BLaER1 treated with 17β-estradiol and CSF1 and Interleukin-3, amounts not matched to agents 10 nM and 100 nM (cell line): ENCODE measurements around the gene ORMDL1.

ENCODE experiments used
- H3K27ac ChIP-seq, 11 experiments: shearing (Covaris generic); formaldehyde crosslinking; 2 replicates each; pipeline ENCODE4 v1.8.1; 2022
- H3K27me3 ChIP-seq, 11 experiments: shearing (Covaris generic); formaldehyde crosslinking; 2 replicates each; pipeline ENCODE4 v1.8.1; 2022
- H3K36me3 ChIP-seq, 11 experiments: shearing (Covaris generic); formaldehyde crosslinking; 2 replicates each; pipeline ENCODE4 v1.8.1; 2022
- H3K4me1 ChIP-seq, 10 experiments: shearing (Covaris generic); formaldehyde crosslinking; 2 replicates each; pipeline ENCODE4 v1.8.1; 2022
- H3K4me2 ChIP-seq, 11 experiments: shearing (Covaris generic); formaldehyde crosslinking; 2 replicates each; pipeline ENCODE4 v1.8.1; 2022
- H3K4me3 ChIP-seq, 10 experiments: shearing (Covaris generic); formaldehyde crosslinking; 2 replicates each; pipeline ENCODE4 v1.8.1; 2022
- H3K9ac ChIP-seq, 11 experiments: shearing (Covaris generic); formaldehyde crosslinking; 2 replicates each; pipeline ENCODE4 v1.8.1; 2022
- H3K9me3 ChIP-seq, 11 experiments: shearing (Covaris generic); formaldehyde crosslinking; replicated peaks in 1 of 11; 2 replicates each; pipeline ENCODE4 v1.8.1; 2022
- H4K20me1 ChIP-seq, 11 experiments: shearing (Covaris generic); formaldehyde crosslinking; 2 replicates each; pipeline ENCODE4 v1.8.1; 2022
- Cebpa-rat ChIP-seq, 11 experiments: shearing (Covaris generic); IDR thresholded peaks; 2 replicates each; pipeline ENCODE4 v1.8.1; 2022

ORMDL1 gene

DNA sequence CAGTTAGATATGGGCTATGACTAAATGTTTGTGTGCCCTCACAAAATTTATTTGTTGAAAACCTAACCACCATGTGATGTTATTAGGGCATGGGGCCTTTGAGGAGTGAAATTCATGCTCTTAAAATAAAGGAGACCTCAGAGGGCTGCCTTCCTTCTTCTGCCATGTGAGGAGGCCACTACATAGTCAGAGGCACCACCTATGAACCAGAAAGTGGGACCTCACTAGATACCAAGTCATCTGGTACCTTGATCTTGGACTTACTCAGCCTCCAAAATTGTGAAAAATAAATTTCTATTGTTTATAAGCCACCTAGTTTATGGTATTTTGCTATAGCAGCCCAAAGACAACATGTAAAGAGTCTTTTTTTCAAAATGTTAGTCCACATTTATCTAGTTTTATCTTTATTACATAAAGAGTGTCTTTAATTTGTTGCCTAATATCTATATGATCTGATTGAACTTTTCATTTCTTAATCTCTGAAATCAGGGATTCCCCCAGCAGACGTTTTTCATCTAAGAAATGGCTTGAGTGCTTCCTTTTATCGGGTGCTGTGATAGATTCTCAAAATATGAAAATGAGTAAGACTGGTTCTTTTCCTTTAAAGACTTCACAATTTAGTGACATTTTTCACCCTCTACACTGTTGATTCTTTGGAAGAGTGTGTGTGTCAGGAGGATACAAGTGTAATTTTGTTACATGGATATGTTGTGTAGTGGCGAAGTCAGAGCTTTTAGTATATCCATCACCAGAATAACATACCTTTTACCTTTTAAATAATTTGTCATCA lies 34.3 kb upstream of the ORMDL1 start:
- TF ChIP-seq Cebpa-rat (IDR thresholded peaks at IDR 0.05), result no peak
- H3K9ac ChIP-seq, result no peak overlapping the region
- no peak overlapping the region for H3K27ac ChIP-seq

DNA sequence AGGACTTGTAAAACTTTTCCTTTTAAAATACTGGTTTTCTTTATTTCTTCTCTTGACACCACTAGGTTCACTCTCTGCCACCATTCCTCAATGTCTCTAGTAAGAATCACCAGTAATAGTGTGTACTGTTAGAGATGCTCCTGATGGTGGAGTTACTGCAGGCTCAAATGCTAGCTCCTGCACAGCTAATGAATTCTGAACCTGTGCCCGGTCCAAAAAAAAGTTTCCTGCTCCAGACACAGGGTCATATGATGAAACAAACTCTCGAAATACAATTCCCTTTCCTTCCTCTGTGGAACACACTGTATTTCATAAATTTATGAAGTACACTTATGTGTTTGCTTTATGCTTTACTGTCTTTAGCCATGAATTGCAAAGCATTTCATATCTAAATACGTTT lies 19.3 kb upstream of the ORMDL1 start:
- peaks cover 43 to 96% (median 69%) of the 10 kb centered on the region in 11 experiments for H3K36me3 ChIP-seq
- no peak overlapping the region for H3K4me2 ChIP-seq
- H3K27ac ChIP-seq, result no peak overlapping the region
- no peak for TF ChIP-seq Cebpa-rat (IDR thresholded peaks at IDR 0.05)
- H3K9me3 ChIP-seq, result no peaks in the 10 kb centered on the region
- no peak overlapping the region for H3K4me3 ChIP-seq
- peaks cover 0 to 2% (median 0%) of the 10 kb centered on the region in 11 experiments; a peak in 7 of 22 replicates for H4K20me1 ChIP-seq
- no peaks in the 10 kb centered on the region for H3K27me3 ChIP-seq
- H3K9ac ChIP-seq, result no peak overlapping the region
- peaks cover 0 to 3% (median 0%) of the 10 kb centered on the region in 10 experiments; a peak in 1 of 20 replicates for H3K4me1 ChIP-seq

More for the DNA sequence above, 34.3 kb upstream of the ORMDL1 start:
- H3K27me3 ChIP-seq, result no peaks in the 10 kb centered on the region
- no peaks in the 10 kb centered on the region for H3K4me1 ChIP-seq
- H4K20me1 ChIP-seq, result peaks cover 0 to 3% (median 0%) of the 10 kb centered on the region in 11 experiments; a peak in 1 of 22 replicates
- H3K4me2 ChIP-seq, result no peak overlapping the region
- H3K4me3 ChIP-seq, result no peak overlapping the region
- peaks cover 0 to 14% (median 0%) of the 10 kb centered on the region in 11 experiments; a peak in 5 of 22 replicates for H3K9me3 ChIP-seq
- peaks cover 53 to 88% (median 69%) of the 10 kb centered on the region in 11 experiments for H3K36me3 ChIP-seq

DNA sequence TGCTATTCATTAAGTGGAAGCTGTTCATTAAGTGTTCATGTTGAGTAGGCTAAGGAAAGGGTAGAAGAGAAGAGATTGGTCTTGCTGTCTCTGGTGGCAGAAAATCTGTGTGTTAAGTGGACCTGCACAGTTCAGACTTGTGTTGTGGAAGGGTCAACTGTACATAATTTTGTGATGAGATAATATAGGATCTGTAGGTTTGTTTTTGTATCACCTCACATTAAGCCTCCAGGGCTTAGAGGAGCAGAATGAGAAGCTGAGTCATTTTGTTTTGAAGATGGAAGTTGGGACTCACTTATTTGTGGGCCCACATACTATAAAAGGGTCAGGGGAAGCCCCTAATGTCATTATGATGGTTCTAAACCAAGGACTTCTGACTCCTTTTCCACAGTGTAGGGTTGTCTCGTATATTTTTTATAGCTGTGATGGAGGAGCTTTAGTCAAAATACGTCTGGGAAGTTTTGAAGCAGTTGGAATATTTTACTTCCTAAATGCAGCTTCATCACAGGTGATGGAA lies 18.3 kb upstream of the ORMDL1 start:
- Histone ChIP-seq H3K4me3 (no peak overlapping the region), H3K9ac (no peak overlapping the region), H3K4me2 (no peak overlapping the region), H3K27me3 (no peaks in the 10 kb centered on the region), H3K27ac (no peak overlapping the region), H3K9me3 (no peaks in the 10 kb centered on the region), H3K4me1 (peaks cover 0 to 5% (median 0%) of the 10 kb centered on the region in 10 experiments; a peak in 1 of 20 replicates), H4K20me1 (peaks cover 0 to 11% (median 0%) of the 10 kb centered on the region in 11 experiments; a peak in 7 of 22 replicates), H3K36me3 (peaks cover 46 to 96% (median 66%) of the 10 kb centered on the region in 11 experiments)
- no peak for TF ChIP-seq Cebpa-rat (IDR thresholded peaks at IDR 0.05)

DNA sequence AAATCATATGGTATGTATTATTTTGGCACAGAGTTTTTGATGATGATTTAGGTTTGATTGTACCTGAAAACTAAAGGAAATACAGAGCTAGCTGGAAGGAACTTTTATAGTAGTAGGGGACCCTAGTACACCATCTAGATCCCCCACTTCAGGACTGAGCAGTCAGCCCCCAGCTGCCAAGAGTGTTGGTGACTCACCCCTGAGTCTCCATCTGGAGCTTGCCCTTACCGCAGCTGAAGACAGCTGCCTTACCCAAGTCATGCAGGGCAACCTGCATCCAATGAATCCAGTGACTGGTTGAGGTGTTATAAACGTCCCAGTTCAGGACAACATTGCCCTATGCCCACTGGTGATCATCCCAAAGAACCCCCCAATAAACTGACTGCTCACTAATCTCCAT lies 15.4 kb upstream of the ORMDL1 start:
- no peaks in the 10 kb centered on the region for H3K9me3 ChIP-seq
- no peak overlapping the region for H3K9ac ChIP-seq
- no peak overlapping the region for H3K4me3 ChIP-seq
- H3K27ac ChIP-seq, result no peak overlapping the region
- H3K4me2 ChIP-seq, result no peak overlapping the region
- peaks cover 0 to 11% (median 0%) of the 10 kb centered on the region in 11 experiments; a peak in 7 of 22 replicates for H4K20me1 ChIP-seq
- H3K27me3 ChIP-seq, result no peaks in the 10 kb centered on the region
- no peak for TF ChIP-seq Cebpa-rat (IDR thresholded peaks at IDR 0.05)
- peaks cover 56 to 97% (median 81%) of the 10 kb centered on the region in 11 experiments for H3K36me3 ChIP-seq
- H3K4me1 ChIP-seq, result peaks cover 0 to 5% (median 0%) of the 10 kb centered on the region in 10 experiments; a peak in 1 of 20 replicates

DNA sequence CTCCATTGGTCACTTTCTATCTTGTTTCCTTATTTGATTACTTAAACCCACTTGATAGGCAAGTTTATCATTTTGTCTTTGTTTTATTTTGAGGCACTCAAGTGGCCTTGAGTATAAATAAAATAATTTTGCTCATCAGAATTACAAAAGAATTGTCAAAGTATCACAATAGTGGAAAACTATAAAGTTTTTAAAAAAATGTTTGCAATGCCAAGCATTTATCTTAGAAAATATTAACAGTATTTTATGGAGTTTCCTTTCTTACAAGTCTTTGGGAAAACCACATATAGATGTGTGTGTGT lies 14.8 kb upstream of the ORMDL1 start:
- Histone ChIP-seq H3K27me3 (no peaks in the 10 kb centered on the region), H3K9ac (no peak overlapping the region), H3K4me2 (no peak overlapping the region), H3K4me1 (peaks cover 0 to 5% (median 0%) of the 10 kb centered on the region in 10 experiments; a peak in 1 of 20 replicates), H4K20me1 (peaks cover 0 to 11% (median 0%) of the 10 kb centered on the region in 11 experiments; a peak in 7 of 22 replicates), H3K27ac (no peak overlapping the region), H3K4me3 (no peak overlapping the region), H3K36me3 (peaks cover 56 to 97% (median 81%) of the 10 kb centered on the region in 11 experiments), H3K9me3 (no peaks in the 10 kb centered on the region)
- no peak for TF ChIP-seq Cebpa-rat (IDR thresholded peaks at IDR 0.05)

- Histone ChIP-seq H3K4me3 (no peak overlapping the region), H3K27me3 (no peaks in the 10 kb centered on the region), H3K4me1 (peaks cover 0 to 5% (median 0%) of the 10 kb centered on the region in 10 experiments; a peak in 1 of 20 replicates), H4K20me1 (peaks cover 0 to 11% (median 0%) of the 10 kb centered on the region in 11 experiments; a peak in 7 of 22 replicates), H3K9me3 (no peaks in the 10 kb centered on the region), H3K4me2 (no peak overlapping the region), H3K27ac (no peak overlapping the region), H3K36me3 (peaks cover 61 to 97% (median 83%) of the 10 kb centered on the region in 11 experiments), H3K9ac (0 out of 22 replicates have a peak overlapping the region, but pooled peaks of 1 of the 11 experiments have one; percentile 1)
- TF ChIP-seq Cebpa-rat (IDR thresholded peaks at IDR 0.05), result no peak
Measured at GRCh38 chr2:189798312-189799029, 14.3 kb upstream of the ORMDL1 start.

GRCh38 chr2:189797902-189798301 lies 13.8 kb upstream of the ORMDL1 start:
- Histone ChIP-seq H3K9me3 (no peaks in the 10 kb centered on the region), H3K27me3 (no peaks in the 10 kb centered on the region), H3K4me3 (no peak overlapping the region), H3K27ac (no peak overlapping the region), H3K9ac (peak overlapping the region in 1 of 11 experiments; percentile 16; a peak in 2 of 22 replicates), H3K36me3 (peaks cover 67 to 97% (median 84%) of the 10 kb centered on the region in 11 experiments), H3K4me1 (peaks cover 0 to 5% (median 0%) of the 10 kb centered on the region in 10 experiments; a peak in 1 of 20 replicates), H4K20me1 (peaks cover 0 to 11% (median 0%) of the 10 kb centered on the region in 11 experiments; a peak in 7 of 22 replicates), H3K4me2 (no peak overlapping the region)
- no peak for TF ChIP-seq Cebpa-rat (IDR thresholded peaks at IDR 0.05)

- peaks cover 52 to 97% (median 75%) of the 10 kb centered on the region in 11 experiments for H3K36me3 ChIP-seq
Measured at GRCh38 chr2:189794310-189794709, 10.2 kb upstream of the ORMDL1 start.

More at GRCh38 chr2:189794310-189794709, 10.2 kb upstream of the ORMDL1 start:
- peaks cover 0 to 11% (median 3%) of the 10 kb centered on the region in 11 experiments; a peak in 6 of 22 replicates for H4K20me1 ChIP-seq
- H3K9me3 ChIP-seq, result no peaks in the 10 kb centered on the region
- H3K27me3 ChIP-seq, result no peaks in the 10 kb centered on the region
- H3K27ac ChIP-seq, result no peak overlapping the region
- no peak for TF ChIP-seq Cebpa-rat (IDR thresholded peaks at IDR 0.05)
- no peak overlapping the region for H3K9ac ChIP-seq
- 0 out of 20 replicates have a peak, but pooled peaks cover 0 to 5% (median 0%) of the 10 kb centered on the region in 10 experiments for H3K4me1 ChIP-seq
- no peak overlapping the region for H3K4me2 ChIP-seq
- H3K4me3 ChIP-seq, result no peak overlapping the region
